T-helper 2 cell treated with Interferon-gamma antibody and Interleukin-4, amounts not matched to agents 100 ng/mL and 5 ng/mL, for 36 hours (primary cell): ENCODE data around the gene BRSK1. TPM values are rescaled to one million over a fixed set of nuclear protein-coding genes. Genes with fewer than 3 reads are reported as not detected.

ENCODE experiments used
- intact Hi-C: fragments of 100-400 bp; cut with micrococcal nuclease; formaldehyde crosslinking; loops from one replicate; pipeline ENCODE4 v1.15.1; 2023
- total RNA-seq: library from RNA; stranded (reverse); gene quantifications from 2 replicates; pipeline ENCODE4 v1.2.3, GENCODE V29; 2022

The BRSK1 gene
- total RNA-seq, 1 donor from 2014 or later = 4.9 TPM

DNA sequence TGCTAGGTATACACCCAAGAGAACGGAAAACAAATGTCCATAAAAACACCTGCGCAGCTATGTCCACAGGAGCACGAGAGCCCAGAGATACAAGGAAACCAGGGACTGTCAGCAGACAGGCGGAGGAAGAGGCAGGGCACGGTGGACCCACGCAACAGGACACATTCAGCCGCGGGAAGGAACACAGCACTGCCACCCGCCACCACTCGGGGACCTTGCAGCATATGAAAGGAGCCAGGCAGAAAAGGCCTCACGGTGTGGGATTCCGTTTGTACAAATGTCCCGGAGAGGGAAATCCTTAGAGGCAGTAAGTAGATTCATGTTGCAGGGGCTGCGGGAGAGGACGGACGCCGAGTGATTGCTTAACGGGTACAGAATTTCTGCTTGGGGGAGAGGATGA, 11.7 kb upstream of the BRSK1 start:
- intact Hi-C loops = no loop called here

DNA sequence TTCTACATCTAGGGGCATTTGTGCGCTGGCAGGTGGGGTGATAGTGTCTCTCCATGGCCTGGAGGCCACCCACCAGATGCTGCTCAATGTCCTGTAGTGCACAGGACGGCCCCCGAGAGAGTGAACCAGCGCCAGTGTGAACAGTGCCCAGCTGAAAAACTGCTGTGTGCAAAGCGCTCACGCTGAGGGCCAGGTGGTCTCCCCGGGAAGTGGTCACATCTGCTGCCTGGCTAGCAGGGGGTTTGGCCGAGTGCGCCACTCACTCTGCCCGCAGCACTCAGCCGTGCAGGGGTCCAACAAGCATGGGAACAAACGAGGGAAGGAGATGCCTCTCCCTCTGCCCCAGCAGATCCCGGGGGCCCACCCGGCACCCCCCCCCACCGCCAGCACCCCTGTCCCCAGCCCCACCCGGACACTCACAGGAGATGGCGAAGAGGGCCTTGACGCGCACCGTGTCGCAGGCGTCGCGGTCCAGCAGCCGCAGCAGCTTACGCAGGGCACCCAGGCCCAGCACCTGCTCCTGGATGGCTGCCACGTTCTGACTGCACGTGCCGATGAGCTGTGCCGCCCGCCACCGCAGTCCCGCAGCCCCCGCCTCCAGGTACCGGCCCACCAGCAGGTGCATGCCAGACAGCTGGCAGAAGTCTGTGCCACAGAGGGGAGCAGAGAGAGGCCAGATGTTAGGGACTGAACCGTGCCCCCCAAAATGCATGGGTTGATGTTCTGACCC, 9.7 kb upstream of the BRSK1 start:
- intact Hi-C loops = no loop called here

DNA sequence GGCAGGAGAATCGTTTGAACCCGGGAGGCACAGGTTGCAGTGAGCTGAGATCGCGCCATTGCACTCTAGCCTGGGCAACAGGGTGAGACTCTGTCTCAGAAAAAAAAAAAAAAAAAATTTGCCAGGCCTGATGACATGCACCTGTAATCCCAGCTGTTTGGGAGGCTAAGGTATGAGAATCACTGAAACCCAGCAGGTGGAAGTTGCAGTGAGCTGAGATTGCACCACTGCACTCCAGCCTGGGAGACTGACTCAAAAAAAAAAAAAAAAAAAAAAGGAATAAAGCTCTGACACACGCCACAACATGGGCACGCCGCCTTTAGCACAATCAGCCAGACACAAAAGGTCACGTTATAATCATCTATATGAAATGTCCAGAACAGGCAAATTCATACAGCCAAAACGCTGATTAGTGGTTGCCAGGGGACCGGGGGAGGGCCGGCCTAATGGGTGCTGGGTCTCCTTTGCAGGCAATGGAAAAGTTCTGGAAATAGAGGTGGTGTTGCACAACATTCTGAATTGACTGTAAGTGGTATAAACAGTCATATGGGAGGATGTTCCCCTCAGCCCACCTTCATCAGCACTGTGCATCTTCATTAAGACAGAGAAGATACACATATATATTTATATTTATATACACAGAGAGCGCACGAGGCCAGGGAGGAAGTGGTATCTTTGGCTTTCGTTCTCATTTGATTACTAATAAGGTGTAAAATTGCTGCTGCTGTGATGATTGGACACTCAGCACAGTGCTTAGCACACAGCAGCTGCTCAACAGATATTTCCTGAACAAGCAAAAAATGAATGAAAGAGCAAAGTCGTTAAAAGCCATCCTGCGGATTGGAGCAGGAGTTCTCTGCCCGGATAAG, 7.7 kb upstream of the BRSK1 start:
- intact Hi-C loops = no loop called here

DNA sequence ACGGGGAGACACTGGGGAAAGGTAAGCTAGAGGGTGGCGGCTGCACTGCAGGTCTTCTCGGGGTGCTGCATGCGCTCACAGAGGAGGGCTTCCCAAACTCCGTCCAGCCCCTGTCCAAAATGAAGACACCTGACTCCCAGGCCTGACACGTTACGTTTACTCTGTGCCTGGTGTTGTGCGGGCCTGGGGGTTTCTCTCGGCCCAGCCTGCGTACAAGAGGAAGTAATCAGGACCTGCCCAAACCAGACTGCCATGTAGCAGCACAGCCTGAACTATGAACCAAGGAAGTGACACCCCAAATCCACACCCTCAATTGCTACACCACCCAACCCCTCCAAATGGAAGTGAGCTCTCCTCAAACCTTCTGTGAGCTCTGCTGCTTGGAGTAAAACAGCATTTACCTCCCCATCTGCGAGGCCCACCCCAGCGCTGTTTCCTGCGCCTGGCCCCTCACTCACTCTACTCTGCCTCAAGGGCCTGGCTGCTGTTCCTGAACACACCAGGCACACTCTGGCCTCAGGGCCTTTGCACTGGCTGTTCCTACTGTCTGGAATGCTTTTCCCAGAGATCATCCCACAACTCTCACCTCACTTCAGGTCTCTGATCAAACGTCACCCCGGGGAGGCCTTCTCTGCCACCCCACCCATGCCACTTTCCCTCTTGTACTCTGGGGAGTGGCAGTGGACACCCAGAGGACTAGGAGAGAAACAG, 6.9 kb upstream of the BRSK1 start:
- intact Hi-C loops = no loop called here

DNA sequence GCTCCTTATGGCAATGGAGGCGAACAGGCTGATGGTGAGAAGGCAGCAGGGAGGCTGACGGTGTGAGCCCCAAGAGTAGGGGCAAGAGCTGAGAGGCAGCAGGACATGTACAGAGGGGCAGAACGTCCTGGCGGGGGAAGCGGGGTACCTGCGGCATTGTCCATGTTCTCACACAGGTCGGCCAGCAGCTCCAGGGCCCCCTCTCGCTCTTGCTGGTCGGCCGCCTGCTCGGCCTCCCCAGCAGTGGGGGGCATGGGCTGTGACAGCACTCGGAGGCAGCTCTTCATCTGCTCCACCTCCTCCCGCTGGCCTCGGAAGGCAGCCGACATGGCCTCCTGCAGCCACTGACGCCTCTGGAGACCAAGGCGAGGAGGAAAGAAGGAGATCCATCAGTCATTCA, 6.3 kb upstream of the BRSK1 start:
- intact Hi-C loops = no loop called here

DNA sequence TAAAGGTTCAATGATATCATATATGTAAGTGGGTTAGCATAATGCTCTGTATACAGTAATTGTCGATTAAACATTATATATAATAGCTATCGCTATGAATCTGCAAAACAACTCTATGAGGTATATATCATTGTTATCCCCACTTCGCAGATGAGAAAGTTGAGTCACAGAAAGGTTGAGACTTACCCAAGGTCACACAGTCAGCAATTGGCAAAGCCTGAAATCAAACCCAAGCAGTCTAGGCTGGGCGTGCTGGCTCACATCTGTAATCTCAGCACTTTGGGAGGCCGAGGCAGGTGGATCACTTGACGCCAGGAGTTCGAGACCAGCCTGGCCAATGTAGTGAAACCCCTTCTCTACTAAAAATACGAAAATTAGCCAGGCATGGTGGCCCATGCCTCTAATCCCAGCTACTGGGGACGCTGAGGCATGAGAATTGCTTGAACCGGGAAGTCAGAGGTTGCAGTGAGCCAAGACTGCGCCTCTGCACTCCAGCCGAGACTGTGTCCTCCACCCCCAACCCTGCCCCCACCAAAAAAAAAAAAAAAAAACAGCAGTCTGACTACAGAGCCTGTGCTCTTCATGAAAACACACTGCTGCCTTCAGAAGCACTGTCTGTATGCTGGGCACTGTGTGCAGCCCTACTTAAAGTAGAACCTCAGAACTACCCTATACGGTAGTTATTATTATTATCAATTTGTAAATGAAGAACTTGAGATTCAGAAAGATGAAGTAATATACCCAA, 5.2 kb upstream of the BRSK1 start:
- intact Hi-C loops = no loop called here

DNA sequence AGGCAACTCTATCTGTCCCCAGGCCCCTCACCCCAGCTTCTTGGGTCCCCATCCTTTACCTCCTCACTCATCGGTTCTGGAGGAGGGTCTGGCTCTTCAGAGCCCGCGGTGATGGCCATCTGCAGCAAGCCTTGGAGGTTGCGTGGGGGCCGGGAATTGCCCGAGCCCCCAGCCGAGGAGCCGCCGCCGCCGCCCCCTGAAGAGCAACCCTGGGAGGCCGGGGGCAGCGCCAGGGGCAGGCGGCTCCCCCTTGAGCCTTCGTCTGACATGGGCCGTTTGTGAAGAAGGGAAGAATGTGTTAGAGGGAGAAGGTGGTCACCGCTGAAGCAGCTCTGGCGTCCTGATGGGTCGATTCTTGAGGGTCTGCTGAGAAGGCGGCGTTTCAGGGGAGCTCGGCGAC, 4.5 kb upstream of the BRSK1 start:
- intact Hi-C loops = no loop called here

DNA sequence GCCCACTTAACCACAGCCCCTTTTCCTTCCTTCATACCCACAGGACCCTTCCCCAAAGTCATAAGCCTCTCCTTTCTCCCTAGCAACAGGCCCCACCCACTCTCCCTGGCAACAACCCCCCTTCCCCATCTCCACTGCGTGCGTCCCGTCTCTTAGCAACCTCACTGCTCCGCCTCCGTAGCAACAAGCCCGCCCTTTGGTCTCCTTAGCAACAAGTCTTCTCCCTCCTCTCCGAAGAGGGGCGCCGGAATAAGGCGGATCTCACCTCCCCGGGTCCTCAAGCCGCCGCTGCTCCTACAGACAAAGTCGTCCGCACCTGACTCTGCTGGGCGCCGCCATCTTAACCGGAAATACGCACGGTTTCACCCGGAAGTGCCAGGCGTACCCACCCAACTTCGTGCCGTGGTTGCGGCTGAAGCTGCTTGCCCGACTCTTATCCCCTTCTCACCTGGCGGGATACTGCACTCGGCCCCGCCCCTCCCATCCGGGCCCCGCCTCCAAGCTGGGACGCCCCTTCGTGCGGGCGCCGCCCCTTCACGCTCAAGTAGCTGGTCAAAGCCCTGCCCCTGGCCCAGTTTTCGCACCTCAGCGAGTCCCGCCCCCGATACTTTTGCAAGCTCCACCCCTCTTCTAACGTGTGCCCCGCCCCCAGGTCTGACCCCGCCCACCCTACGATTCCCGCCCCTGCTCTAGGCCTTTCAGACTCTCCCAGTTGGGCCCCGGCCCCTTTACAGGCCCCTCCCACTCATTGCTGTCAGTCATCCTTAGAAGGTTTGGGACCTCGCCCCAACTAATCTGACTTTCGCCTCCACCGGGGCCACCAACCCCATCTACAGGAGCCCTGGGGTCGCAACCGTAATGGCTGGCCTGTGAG, 3.8 kb upstream of the BRSK1 start, which contains the start of gene HSPBP1:
HSPBP1 (minus strand) TSS at position 341 of the 874 bp plus-strand sequence. CDS start 502 bp downstream, outside the sequence.
- intact Hi-C loops = loop anchor here (1.0 kb wide), 5 partner anchors 21 to 816 kb away; partner anchors contain the start of genes FIZ1, KMT5C and PPP6R1

DNA sequence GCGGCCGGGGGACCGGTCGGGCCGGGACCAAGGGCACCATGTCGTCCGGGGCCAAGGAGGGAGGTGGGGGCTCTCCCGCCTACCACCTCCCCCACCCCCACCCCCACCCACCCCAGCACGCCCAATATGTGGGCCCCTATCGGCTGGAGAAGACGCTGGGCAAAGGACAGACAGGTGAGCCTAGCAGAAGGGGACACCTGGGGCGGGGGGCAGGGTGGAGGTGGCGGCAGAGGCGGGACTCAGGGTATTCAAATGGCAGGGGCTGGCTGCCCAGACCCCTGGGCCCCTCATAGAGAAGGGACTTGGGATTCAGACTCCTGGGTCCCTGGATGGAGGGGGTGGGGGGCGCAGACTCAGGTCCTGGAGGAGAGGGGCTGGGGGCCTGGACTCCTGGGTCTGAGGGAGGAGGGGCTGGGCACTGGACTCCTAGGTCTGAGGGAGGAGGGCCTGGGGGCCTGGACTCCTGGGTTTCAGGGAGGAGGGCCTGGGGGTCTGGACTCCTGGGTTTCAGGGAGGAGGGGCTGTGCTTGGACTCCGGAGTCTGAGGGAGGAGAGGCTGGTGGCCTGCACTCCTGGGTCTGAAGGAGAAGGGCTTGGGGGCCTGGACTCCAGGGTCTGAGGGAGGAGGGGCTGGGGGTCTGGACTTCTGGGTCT, 735 bp downstream of the BRSK1 start:
- intact Hi-C loops = no loop called here

DNA sequence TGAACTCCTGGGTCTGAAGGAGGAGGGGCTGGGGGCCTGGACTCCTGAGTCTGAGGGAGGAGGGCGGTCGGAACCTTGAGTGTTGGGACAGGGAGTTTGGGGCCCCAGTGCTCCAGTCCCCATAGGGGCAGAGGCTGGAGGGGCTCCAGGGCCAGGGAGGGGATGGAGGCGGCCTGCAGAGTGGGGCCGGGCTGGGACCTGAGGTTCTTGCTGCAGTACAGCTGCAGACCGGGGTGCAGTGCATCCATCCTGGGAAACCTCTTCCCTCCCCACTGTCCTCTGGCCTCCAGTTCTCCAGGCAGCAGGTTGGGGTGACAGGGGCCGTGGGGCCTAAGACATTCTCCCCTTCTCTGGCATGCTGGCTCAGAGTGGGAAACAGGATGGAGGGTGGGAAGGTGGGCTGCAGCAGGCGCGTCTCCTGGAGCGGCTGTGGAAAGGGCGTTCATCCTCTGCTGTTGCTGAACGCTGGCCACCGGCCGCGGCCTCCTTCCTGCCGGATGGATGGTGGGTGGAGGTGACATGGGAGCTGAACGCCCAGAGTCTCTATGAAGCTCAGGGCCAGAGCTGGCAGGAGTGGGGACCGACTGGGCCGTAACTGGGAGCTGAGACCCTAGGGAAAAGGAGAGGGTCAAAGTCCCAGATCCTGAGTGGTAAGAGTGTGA, 1.6 kb downstream of the BRSK1 start:
- intact Hi-C loops = no loop called here

DNA sequence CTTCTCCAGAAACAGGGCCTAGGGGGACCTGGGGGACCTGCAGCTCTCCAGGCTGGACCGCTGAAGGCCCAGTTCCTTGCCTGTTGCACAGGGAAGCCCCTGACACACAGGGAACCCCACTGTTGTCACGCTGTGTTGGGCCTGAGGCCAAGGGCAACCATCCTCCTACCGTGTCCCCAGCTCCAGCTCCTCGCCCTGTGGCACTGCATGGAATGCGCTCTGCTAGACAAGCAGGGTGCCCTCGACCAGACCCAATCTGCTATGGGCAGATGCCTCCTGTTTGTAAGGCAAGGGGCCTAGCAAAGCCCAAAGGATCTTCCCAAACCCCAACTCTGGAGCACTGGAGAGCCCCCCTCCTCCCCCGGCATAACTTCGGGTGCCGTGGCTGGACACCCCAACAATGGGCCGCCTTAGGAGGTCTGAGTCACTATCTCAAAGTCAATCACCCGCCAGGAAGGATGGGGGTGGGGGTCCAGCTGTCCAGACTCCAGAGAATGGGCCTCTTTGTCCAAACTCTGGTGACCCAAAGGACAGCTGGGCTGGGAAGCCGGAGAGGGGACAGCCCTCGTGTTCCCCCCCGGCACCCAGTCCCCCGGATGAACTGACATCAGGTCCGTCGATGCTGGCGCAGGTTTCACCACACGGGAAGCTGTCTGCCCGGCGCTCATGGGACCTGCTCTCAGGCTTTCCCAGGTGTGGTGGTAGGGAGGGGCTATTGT, 3.7 kb downstream of the BRSK1 start:
- intact Hi-C loops = no loop called here

DNA sequence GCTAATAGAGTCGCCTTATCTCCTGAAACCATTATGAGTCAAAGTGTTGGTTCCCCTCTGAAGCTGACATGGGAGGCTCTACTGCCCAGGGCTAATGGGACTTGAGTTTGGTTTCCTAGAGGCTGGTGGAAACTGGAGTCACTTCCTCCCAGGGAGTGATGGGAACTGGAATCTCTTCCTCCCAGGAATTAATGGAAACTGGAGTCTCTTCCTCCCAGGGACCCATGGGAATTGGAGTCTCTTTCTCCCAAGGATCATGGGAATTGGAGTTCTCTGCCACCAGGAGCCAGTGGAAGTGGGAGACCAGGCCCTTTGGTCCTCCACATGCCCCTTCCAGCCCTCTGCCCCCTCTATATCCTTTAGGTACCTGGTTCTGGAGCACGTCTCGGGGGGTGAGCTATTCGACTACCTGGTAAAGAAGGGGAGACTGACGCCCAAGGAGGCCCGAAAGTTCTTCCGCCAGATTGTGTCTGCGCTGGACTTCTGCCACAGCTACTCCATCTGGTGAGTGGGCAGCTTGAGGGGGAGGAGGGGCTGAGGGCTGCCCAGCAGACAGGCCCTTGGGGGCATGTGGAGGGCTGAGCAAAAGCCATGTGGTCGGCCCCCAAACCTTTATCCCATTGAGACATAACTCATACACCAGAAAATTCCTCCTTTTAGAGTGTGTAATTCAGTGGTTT, 5.5 kb downstream of the BRSK1 start:
- intact Hi-C loops = no loop called here

DNA sequence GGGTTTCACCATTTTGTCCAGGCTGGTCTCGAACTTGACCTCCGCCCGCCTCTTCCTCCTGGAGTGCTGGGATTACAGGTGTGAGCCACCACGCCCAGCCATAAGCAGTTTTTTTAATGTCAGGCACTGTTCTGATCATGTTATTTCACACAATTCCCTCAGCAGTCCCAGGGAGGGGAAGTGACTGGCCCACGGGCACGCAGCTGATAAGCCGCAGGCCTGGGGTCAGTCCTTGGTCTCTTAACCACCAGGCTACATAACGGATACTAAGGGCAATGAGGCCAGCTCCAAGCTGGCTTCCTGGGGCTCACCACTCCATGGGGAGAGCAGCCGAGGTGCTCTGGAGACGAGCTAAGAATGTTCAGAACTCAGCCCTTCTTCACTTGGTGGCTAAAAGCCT, 13.5 kb downstream of the BRSK1 start:
- intact Hi-C loops = no loop called here

DNA sequence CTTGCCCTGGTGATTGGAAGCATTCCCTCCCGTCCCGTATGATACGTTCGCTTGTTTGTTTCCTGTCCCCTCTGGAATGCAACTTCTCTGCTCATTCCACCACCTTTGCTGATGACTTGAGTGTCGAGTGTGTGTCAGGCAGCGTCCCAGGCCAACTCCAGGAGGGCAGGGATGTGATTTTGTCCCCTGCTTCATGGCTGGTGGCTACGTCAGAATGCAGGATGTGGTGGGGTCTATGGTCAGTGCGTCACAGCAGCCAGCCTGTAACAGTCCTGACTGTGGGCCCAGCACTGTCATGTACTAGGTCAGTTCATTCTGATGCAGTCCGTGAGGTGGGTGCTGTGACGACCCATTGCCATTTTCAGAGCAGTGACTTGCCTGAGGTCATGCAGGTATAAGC, 16.2 kb downstream of the BRSK1 start:
- intact Hi-C loops = loop anchor here (5.0 kb wide), 1 partner anchor 107 kb away; the partner anchor contains the start of gene UBE2S

DNA sequence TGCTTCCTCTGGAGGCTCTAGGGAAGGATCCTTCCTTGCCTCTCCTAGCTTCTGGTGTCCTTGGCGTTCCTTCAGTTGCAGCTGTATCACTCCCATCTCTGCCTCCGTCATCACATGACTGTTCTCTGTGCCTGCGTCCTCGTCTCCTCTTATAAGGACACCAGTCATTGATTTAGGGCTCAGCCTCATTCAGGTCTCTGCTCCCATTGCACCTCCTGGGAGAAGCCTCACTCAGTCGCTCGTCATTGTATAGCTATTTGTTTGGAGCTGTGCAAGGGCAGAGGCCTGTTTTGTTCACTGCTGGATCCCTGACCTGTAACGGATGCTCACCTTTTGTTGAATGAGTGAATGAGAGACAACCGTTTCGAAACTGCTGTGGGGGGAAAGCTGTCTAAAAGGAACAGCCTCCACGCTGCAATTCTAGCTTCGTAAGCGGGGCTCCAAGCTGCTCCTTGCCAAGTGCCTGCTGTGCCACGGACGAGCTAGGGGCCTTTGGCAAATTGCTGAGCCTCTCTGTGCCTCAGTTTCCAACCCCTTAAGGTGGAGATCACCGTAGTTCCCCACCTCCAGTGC, 17.2 kb downstream of the BRSK1 start:
- intact Hi-C loops = loop anchor here (1.0 to 5.0 kb wide), 2 partner anchors 38 to 106 kb away; partner anchors contain the start of genes KMT5C and UBE2S

DNA sequence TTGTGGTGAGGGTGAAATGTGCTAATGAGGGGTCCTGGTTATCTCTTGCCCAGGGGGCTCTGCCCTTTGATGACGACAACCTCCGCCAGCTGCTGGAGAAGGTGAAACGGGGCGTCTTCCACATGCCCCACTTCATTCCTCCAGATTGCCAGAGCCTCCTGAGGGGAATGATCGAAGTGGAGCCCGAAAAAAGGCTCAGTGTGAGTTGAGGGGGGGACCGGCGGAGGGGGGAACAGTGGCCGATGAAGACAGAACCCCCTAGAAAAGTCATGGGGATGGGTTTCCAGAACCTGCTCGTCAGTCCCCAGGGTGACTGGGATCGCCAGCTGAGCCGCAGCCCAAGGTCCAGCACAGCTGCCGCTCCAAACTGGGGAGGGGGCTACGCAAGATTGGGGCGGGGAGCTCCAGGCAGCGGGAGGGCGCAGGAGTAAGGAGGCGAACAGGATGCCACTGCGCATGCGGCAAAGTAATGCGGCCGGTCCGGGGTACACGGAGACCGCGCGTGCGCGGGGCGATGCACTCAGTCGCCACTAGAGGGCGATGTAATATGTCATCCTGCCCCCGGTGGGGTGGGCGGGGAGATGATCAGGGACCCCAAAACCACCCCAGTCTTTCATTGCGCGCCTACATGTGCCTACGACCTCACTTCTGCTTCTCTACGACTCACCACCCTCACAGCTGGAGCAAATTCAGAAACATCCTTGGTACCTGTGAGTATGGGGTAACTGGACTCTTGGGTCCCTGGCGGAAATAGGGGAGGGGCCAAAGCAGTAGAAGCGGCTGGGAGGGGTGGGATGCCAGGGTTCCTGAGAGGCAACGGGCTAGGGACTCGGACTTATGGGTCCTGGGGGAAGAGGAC, 17.9 kb downstream of the BRSK1 start:
- intact Hi-C loops = loop anchor here (1.0 to 5.0 kb wide), 3 partner anchors 38 to 106 kb away; partner anchors contain the start of genes KMT5C, RPL28 and UBE2S
